T-helper 1 cell treated with Interleukin-12 subunit alpha and Interleukin-12 subunit beta and Interleukin-4 antibody, amounts not matched to agents 30 μg/mL and 1 μg/mL, for 36 hours (primary cell): ENCODE measurements around the gene PANX1.

ENCODE experiments used
- H3K27ac Mint-ChIP-seq: one replicate; pipeline ENCODE4 v1.8.0; 2021; ENCODE audit warnings: mild to moderate bottlenecking, mixed read lengths
- H3K27me3 Mint-ChIP-seq: one replicate; pipeline ENCODE4 v1.8.0; 2021; ENCODE audit warnings: low read depth, mixed read lengths
- H3K36me3 Mint-ChIP-seq: one replicate; pipeline ENCODE4 v1.8.0; 2021; ENCODE audit warnings: low read depth, mixed read lengths
- H3K4me1 Mint-ChIP-seq: one replicate; pipeline ENCODE4 v1.8.0; 2021; ENCODE audit warnings: low read depth, mixed read lengths
- H3K4me3 Mint-ChIP-seq: one replicate; pipeline ENCODE4 v1.8.0; 2021; ENCODE audit warnings: mild to moderate bottlenecking, moderate library complexity, mixed read lengths
- H3K9me3 Mint-ChIP-seq: one replicate; pipeline ENCODE4 v1.8.0; 2021; ENCODE audit warnings: mixed read lengths

The PANX1 gene

DNA sequence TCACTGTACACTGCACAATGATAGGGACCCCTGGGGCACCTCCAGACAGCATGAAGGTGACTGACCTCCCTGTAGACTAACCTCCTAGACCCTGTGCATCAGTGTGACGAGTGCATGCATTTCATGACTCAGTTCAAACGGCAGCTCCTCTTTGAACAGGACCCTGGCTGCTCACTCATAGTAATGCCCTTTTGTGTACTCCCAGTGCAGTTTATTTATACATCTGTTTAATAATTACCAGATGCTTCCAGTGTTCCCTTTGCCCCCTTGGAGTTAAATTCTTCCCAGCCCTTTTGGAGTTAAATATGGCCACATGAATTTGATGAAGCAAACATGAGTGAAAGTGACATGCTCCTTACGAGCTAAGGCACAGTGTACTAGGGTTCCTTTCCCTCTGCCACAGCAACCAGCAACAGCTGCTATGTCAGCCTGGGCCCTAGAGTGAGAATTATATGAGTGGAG lies 72.4 kb downstream of the PANX1 start:
- no peaks in the 10 kb centered on the region for H3K4me1 Mint-ChIP-seq
- no peaks in the 10 kb centered on the region for H3K36me3 Mint-ChIP-seq
- no peaks in the 10 kb centered on the region for H3K9me3 Mint-ChIP-seq
- H3K27ac Mint-ChIP-seq: no peak overlapping the region
- no peak overlapping the region for H3K4me3 Mint-ChIP-seq
- peaks cover 4% of the 10 kb centered on the region for H3K27me3 Mint-ChIP-seq

DNA sequence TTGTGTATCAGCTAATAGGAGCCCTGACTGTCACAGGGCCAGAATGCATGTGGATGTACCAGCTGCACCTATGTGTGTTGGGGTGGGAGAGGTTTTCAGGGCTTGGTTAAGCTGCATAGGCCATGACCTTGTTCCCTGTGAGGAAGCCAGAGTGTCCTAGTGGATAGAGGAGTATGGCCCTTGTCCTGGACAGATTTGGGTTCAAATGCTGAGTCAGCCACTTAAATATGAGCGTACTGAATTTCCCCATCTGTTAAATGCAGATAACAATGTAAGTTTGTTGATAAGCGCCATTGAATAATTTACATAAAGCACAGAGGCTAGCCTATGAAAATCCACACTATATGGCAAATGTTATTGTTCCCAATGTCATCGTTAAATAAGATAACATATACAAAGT lies 74.4 kb downstream of the PANX1 start:
- no peaks in the 10 kb centered on the region for H3K9me3 Mint-ChIP-seq
- peaks cover 4% of the 10 kb centered on the region for H3K27me3 Mint-ChIP-seq
- H3K4me3 Mint-ChIP-seq: no peak overlapping the region
- no peaks in the 10 kb centered on the region for H3K36me3 Mint-ChIP-seq
- no peak overlapping the region for H3K27ac Mint-ChIP-seq
- no peaks in the 10 kb centered on the region for H3K4me1 Mint-ChIP-seq

DNA sequence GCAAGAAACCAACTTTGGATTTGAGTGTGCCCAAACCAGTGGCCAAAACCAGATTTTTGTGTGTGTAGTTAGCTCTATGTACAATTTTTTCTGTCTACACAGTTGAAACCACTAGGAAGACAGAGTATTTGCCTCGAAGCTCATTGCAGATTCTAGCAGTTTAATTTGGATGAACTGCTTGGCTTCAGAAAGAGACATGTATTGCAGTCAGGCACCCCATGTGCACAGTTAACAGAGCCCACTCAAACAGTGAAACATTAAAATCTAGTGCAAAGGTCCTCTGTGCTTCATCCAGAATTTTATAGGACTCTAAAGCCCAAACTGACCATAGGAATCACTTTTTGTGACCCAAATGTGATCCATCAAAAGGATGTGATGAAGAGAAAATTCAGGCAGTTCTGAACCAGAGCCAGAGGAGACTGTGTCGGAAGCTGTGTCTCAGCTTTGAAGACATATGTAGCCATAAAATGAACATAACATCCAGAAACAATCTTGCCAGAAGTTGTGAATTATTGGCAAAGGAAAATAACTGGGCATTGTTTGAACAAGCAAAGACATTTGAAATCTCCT lies 82.7 kb downstream of the PANX1 start:
- Mint-ChIP-seq H3K4me1 (no peaks in the 10 kb centered on the region), H3K36me3 (no peaks in the 10 kb centered on the region), H3K4me3 (no peak overlapping the region), H3K9me3 (no peaks in the 10 kb centered on the region), H3K27ac (no peak overlapping the region), H3K27me3 (no peaks in the 10 kb centered on the region)

DNA sequence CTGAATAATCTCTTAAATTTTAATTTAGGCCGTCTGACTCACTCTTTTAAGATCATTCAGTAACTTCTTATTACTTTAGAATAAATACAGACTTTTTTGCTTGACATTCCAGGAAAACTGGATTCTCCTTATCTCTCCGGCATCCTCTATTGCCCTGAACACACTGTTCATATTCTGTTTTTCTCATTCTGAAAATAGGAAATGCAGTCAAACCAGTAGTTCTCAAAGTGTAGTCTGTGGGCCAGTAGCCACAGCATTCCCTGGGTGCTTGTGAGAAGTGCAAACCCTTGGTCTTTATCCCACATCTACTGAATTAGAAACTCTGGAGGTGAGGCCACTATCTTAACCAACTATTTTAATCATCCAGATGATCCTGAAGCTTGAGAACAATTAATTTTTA lies 84.3 kb downstream of the PANX1 start:
- Mint-ChIP-seq H3K4me3 (no peak overlapping the region), H3K27ac (no peak overlapping the region), H3K36me3 (no peaks in the 10 kb centered on the region), H3K4me1 (no peaks in the 10 kb centered on the region), H3K27me3 (no peaks in the 10 kb centered on the region), H3K9me3 (no peaks in the 10 kb centered on the region)

DNA sequence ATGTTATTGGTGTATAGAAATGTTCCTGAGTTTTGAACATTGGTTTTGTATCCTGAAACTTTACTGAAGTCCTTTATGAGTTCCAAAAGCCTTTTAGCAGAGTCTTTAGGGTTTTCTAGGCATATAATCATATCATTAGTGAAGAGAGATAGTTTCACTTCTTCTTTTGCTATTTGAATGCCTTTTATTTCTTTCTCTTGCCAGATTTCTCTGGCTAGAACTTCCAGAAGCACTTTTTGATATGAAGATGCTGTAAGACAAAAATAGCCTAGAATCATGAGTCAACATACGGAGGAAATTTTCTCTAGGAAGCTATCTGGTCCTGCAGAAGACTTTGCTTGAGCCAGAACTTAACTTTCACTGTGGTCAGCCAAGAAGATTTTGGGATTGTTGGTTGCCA lies 89.1 kb downstream of the PANX1 start:
- no peak overlapping the region for H3K27ac Mint-ChIP-seq
- no peaks in the 10 kb centered on the region for H3K4me1 Mint-ChIP-seq
- H3K4me3 Mint-ChIP-seq: no peak overlapping the region
- H3K36me3 Mint-ChIP-seq: no peaks in the 10 kb centered on the region
- peaks cover 15% of the 10 kb centered on the region for H3K9me3 Mint-ChIP-seq
- H3K27me3 Mint-ChIP-seq: no peaks in the 10 kb centered on the region

DNA sequence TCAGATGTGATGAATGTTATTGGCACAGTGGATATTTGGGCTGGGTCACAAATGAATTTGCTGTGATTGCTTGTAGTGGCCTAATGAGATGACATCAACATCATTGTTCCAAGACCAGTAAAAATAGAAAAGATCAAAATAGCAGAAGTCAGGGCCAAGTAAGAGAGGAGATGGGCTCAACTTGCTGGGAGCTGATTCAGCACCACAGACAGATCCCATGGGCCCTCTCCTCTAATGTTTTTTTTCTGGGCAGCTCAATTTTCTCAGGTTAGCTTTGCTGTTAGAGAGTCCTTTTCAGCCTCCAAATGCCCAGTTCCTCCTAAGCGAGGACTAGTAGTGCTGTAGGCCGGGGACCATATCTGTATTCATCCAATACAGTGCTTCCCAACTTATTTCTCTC lies 89.7 kb downstream of the PANX1 start:
- H3K9me3 Mint-ChIP-seq: peaks cover 15% of the 10 kb centered on the region
- no peak overlapping the region for H3K27ac Mint-ChIP-seq
- H3K4me3 Mint-ChIP-seq: no peak overlapping the region
- H3K4me1 Mint-ChIP-seq: no peaks in the 10 kb centered on the region
- no peaks in the 10 kb centered on the region for H3K36me3 Mint-ChIP-seq
- H3K27me3 Mint-ChIP-seq: no peaks in the 10 kb centered on the region

DNA sequence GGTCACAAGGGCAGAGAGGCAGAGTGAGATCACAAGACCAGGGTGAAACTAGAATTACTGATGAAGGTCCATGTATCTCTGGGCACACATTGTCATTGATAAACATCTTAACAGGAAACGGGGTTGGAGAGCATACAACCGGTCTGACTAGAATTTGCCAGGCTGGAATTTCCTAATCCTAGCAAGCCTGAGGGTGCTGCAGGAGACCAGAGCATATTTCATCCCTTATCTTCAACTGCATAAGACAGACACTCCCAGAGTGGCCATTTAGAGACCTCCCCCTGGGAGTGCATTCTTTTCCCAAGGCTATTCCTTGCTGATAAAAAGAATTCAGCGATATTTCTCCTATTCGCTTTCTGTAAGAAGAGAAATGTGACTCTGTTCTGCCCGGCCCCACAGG lies 91.1 kb downstream of the PANX1 start:
- Mint-ChIP-seq H3K36me3 (no peaks in the 10 kb centered on the region), H3K4me3 (no peak overlapping the region), H3K27ac (no peak overlapping the region), H3K9me3 (peaks cover 15% of the 10 kb centered on the region), H3K27me3 (no peaks in the 10 kb centered on the region), H3K4me1 (no peaks in the 10 kb centered on the region)

DNA sequence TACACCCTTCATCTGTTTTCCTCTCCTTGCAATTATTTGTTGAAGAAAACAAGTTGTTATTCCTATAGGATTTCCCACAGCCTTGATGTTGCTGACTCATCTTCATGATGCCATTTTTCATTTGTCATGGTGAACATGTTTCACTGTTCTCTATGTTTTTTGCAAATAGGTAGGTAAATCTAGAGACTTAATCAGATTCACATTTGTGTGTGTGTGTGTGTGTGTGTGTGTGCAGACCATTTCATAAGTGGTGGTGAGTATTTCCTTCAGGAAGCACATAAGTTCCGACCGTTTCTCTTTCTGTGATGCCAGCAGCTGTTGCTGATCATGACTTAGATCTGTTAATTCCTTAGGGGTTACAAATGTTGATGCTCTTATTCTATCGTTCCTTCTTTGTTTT lies 95.4 kb downstream of the PANX1 start:
- H3K27me3 Mint-ChIP-seq: no peaks in the 10 kb centered on the region
- peaks cover 12% of the 10 kb centered on the region for H3K9me3 Mint-ChIP-seq
- no peaks in the 10 kb centered on the region for H3K36me3 Mint-ChIP-seq
- H3K4me1 Mint-ChIP-seq: no peaks in the 10 kb centered on the region
- H3K4me3 Mint-ChIP-seq: no peak overlapping the region
- H3K27ac Mint-ChIP-seq: no peak overlapping the region
